ENCODE results near the gene SUSD4.

SUSD4 gene

GRCh38 chr1:223250632-223251015 lies 113.4 kb downstream of the SUSD4 start:
- no peak for TF ChIP-seq ZNF274 (IDR thresholded peaks at IDR 0.05; ENCODE audit: low read depth, low read length)
- no peak for TF ChIP-seq YY1 (IDR thresholded peaks at IDR 0.05; ENCODE audit: insufficient read depth, insufficient read length)
- TF ChIP-seq SUZ12 (IDR thresholded peaks at IDR 0.05; ENCODE audit: extremely low read depth, insufficient read depth, insufficient read length): no peak
- H3K4me3 ChIP-seq (ENCODE audit: insufficient read length, low read depth): no peak overlapping the region
- no peaks in the 10 kb centered on the region for H3K4me1 ChIP-seq (ENCODE audit: insufficient read depth, insufficient read length)
- DNase-seq (ENCODE audit: low read depth, low spot score): no peak
- no peaks in the 10 kb centered on the region for H3K36me3 ChIP-seq (ENCODE audit: insufficient read depth, insufficient read length, low read length)
- H3K27me3 ChIP-seq (ENCODE audit: insufficient read depth, insufficient read length): peaks cover 5% of the 10 kb centered on the region
- no peaks in the 10 kb centered on the region for H3K9me3 ChIP-seq (ENCODE audit: insufficient read depth, low read length)
- no peak overlapping the region for H3K9ac ChIP-seq (ENCODE audit: insufficient read length, low read depth)

GRCh38 chr1:223249854-223250631 lies 113.9 kb downstream of the SUSD4 start:
- H3K36me3 ChIP-seq (ENCODE audit: insufficient read depth, insufficient read length, low read length): no peaks in the 10 kb centered on the region
- no peaks in the 10 kb centered on the region for H3K4me1 ChIP-seq (ENCODE audit: insufficient read depth, insufficient read length)
- H3K27me3 ChIP-seq (ENCODE audit: insufficient read depth, insufficient read length): peaks cover 5% of the 10 kb centered on the region
- no peak overlapping the region for H3K9ac ChIP-seq (ENCODE audit: insufficient read length, low read depth)
- H3K9me3 ChIP-seq (ENCODE audit: insufficient read depth, low read length): no peaks in the 10 kb centered on the region
- DNase-seq (ENCODE audit: low read depth, low spot score): no peak
- H3K4me3 ChIP-seq (ENCODE audit: insufficient read length, low read depth): no peak overlapping the region
- TF ChIP-seq YY1 (IDR thresholded peaks at IDR 0.05; ENCODE audit: insufficient read depth, insufficient read length): no peak
- TF ChIP-seq SUZ12 (IDR thresholded peaks at IDR 0.05; ENCODE audit: extremely low read depth, insufficient read depth, insufficient read length): no peak

- Histone ChIP-seq H3K4me1 (ENCODE audit: insufficient read depth, insufficient read length) (no peaks in the 10 kb centered on the region), H3K4me3 (ENCODE audit: insufficient read length, low read depth) (no peak overlapping the region), H3K36me3 (ENCODE audit: insufficient read depth, insufficient read length, low read length) (no peaks in the 10 kb centered on the region), H3K9me3 (ENCODE audit: insufficient read depth, low read length) (no peaks in the 10 kb centered on the region), H3K27me3 (ENCODE audit: insufficient read depth, insufficient read length) (no peaks in the 10 kb centered on the region), H3K9ac (ENCODE audit: insufficient read length, low read depth) (no peak overlapping the region)
- TF ChIP-seq YY1 (IDR thresholded peaks at IDR 0.05; ENCODE audit: insufficient read depth, insufficient read length) (no peak), SUZ12 (IDR thresholded peaks at IDR 0.05; ENCODE audit: extremely low read depth, insufficient read depth, insufficient read length) (no peak), ZNF274 (IDR thresholded peaks at IDR 0.05; ENCODE audit: low read depth, low read length) (no peak)
- no peak for DNase-seq (ENCODE audit: low read depth, low spot score)
Measured at GRCh38 chr1:223248770-223249140, 115.2 kb downstream of the SUSD4 start.

- Histone ChIP-seq H3K36me3 (ENCODE audit: insufficient read depth, insufficient read length, low read length) (no peaks in the 10 kb centered on the region), H3K27me3 (ENCODE audit: insufficient read depth, insufficient read length) (no peaks in the 10 kb centered on the region), H3K4me3 (ENCODE audit: insufficient read length, low read depth) (no peak overlapping the region), H3K9ac (ENCODE audit: insufficient read length, low read depth) (no peak overlapping the region), H3K9me3 (ENCODE audit: insufficient read depth, low read length) (no peaks in the 10 kb centered on the region), H3K4me1 (ENCODE audit: insufficient read depth, insufficient read length) (no peaks in the 10 kb centered on the region)
- TF ChIP-seq ZNF274 (IDR thresholded peaks at IDR 0.05; ENCODE audit: low read depth, low read length) (no peak), YY1 (IDR thresholded peaks at IDR 0.05; ENCODE audit: insufficient read depth, insufficient read length) (no peak), SUZ12 (IDR thresholded peaks at IDR 0.05; ENCODE audit: extremely low read depth, insufficient read depth, insufficient read length) (no peak)
- no peak for DNase-seq (ENCODE audit: low read depth, low spot score)
Measured at GRCh38 chr1:223248001-223248769, 115.8 kb downstream of the SUSD4 start.

- DNase-seq (ENCODE audit: low read depth, low spot score): no peak
- Histone ChIP-seq H3K9me3 (ENCODE audit: insufficient read depth, low read length) (no peaks in the 10 kb centered on the region), H3K4me1 (ENCODE audit: insufficient read depth, insufficient read length) (no peaks in the 10 kb centered on the region), H3K36me3 (ENCODE audit: insufficient read depth, insufficient read length, low read length) (no peaks in the 10 kb centered on the region), H3K27me3 (ENCODE audit: insufficient read depth, insufficient read length) (no peaks in the 10 kb centered on the region), H3K4me3 (ENCODE audit: insufficient read length, low read depth) (no peak overlapping the region), H3K9ac (ENCODE audit: insufficient read length, low read depth) (no peak overlapping the region)
- TF ChIP-seq YY1 (IDR thresholded peaks at IDR 0.05; ENCODE audit: insufficient read depth, insufficient read length): no peak
- no peak for TF ChIP-seq ZNF274 (IDR thresholded peaks at IDR 0.05; ENCODE audit: low read depth, low read length)
- no peak for TF ChIP-seq SUZ12 (IDR thresholded peaks at IDR 0.05; ENCODE audit: extremely low read depth, insufficient read depth, insufficient read length)
Measured at GRCh38 chr1:223246476-223247112, 117.4 kb downstream of the SUSD4 start.

GRCh38 chr1:223245983-223246382 lies 118.0 kb downstream of the SUSD4 start:
- no peak overlapping the region for H3K4me3 ChIP-seq (ENCODE audit: insufficient read length, low read depth)
- H3K4me1 ChIP-seq (ENCODE audit: insufficient read depth, insufficient read length): no peaks in the 10 kb centered on the region
- no peaks in the 10 kb centered on the region for H3K36me3 ChIP-seq (ENCODE audit: insufficient read depth, insufficient read length, low read length)
- H3K27me3 ChIP-seq (ENCODE audit: insufficient read depth, insufficient read length): no peaks in the 10 kb centered on the region
- TF ChIP-seq ZNF274 (IDR thresholded peaks at IDR 0.05; ENCODE audit: low read depth, low read length) (no peak), SUZ12 (IDR thresholded peaks at IDR 0.05; ENCODE audit: extremely low read depth, insufficient read depth, insufficient read length) (no peak), YY1 (IDR thresholded peaks at IDR 0.05; ENCODE audit: insufficient read depth, insufficient read length) (no peak)
- no peak for DNase-seq (ENCODE audit: low read depth, low spot score)
- H3K9ac ChIP-seq (ENCODE audit: insufficient read length, low read depth): no peak overlapping the region
- no peaks in the 10 kb centered on the region for H3K9me3 ChIP-seq (ENCODE audit: insufficient read depth, low read length)

GRCh38 chr1:223245411-223245810 lies 118.6 kb downstream of the SUSD4 start:
- no peak for TF ChIP-seq ZNF274 (IDR thresholded peaks at IDR 0.05; ENCODE audit: low read depth, low read length)
- Histone ChIP-seq H3K4me1 (ENCODE audit: insufficient read depth, insufficient read length) (no peaks in the 10 kb centered on the region), H3K27me3 (ENCODE audit: insufficient read depth, insufficient read length) (no peaks in the 10 kb centered on the region), H3K9ac (ENCODE audit: insufficient read length, low read depth) (no peak overlapping the region), H3K36me3 (ENCODE audit: insufficient read depth, insufficient read length, low read length) (no peaks in the 10 kb centered on the region), H3K4me3 (ENCODE audit: insufficient read length, low read depth) (no peak overlapping the region), H3K9me3 (ENCODE audit: insufficient read depth, low read length) (no peaks in the 10 kb centered on the region)
- no peak for DNase-seq (ENCODE audit: low read depth, low spot score)
